Left ventricle myocardium inferior (tissue), 1 donor: ENCODE data around the gene RETSAT. TPM values are rescaled to one million over a fixed set of nuclear protein-coding genes. Genes with fewer than 3 reads are reported as not detected.

Source experiments
- DNase-seq: peaks from one replicate; pipeline ENCODE4 v3.0.0-alpha.2; 2020
- H3K27ac ChIP-seq: fragments of 200-600 bp; replicated peaks from 2 replicates; pipeline ENCODE4 v1.8.0; 2021
- H3K27me3 ChIP-seq: fragments of 200-600 bp; 2 replicates; pipeline ENCODE4 v1.8.0; 2021; ENCODE audit warnings: low read depth
- H3K36me3 ChIP-seq: fragments of 200-600 bp; 2 replicates; pipeline ENCODE4 v1.8.0; 2021
- H3K4me1 ChIP-seq: fragments of 200-600 bp; 2 replicates; pipeline ENCODE4 v1.8.0; 2021
- H3K4me3 ChIP-seq: fragments of 200-600 bp; 2 replicates; pipeline ENCODE4 v1.8.0; 2021; ENCODE audit warnings: mild to moderate bottlenecking, moderate library complexity
- H3K9me3 ChIP-seq: fragments of 200-600 bp; replicated peaks from 2 replicates; pipeline ENCODE4 v1.8.0; 2021
- CTCF ChIP-seq: fragments of 200-600 bp; IDR thresholded peaks from 2 replicates; pipeline ENCODE4 v1.8.0; 2021; ENCODE audit warnings: antibody characterized with exemption, mild to moderate bottlenecking, borderline replicate concordance
- intact Hi-C: fragments of 100-400 bp; cut with micrococcal nuclease; formaldehyde crosslinking; loops from one replicate; pipeline ENCODE4 v1.11.0; 2022
- total RNA-seq: library from RNA; stranded (reverse); fragmentation: NEBNext Ultra II Directional; extraction: Animal tissue kit (Norgen Biotek cat#: 25700); gene quantifications from one replicate; pipeline ENCODE4 v1.2.1, GENCODE V29; 2021
- donor health status: DM: no; HTN: yes; CAD: no; lungs with severe emphysema.

RETSAT gene
- total RNA-seq, 1 donor from 2014 or later, result 39.4 TPM

DNA sequence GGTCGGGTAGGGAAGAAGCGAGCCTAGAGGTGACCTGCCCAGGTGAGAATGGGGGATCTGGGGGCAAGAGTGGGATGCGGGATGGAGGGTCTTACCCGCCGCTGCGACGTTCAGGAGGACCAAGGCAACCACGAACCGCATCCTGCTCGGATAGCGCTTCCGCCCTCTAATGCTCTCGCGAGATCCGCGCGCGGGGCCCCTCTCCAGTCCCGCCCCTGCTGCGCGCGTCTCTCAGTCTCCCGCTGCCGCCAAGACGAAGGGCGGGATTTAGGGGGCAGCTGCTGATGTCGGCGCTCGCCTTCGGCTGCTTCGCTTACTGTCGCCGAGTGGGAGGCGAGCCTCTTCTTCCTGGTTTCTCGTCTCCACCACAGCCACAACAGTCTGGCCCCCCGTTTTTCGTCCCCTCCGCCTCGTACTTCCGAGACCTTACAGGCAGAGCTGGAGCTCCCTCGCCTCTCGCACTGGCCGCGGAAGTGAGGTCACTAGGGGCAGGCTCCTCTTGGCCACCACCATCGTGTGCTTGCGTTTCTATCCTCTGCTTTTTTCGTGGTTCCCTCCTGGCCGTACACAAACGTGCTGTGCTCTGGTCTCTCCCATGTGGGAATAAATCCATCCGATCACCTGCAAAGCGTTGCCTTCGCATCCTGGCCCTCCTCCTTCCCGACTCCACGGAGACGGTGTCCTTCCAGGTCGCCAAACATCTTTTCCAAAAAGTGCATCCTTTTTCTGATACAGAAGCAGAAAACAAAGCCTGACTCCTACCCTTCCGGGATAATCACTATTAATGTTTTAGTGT lies 26.3 kb downstream of the RETSAT start, which contains the start of gene TGOLN2:
TGOLN2 (minus strand) TSS at position 168 of the 796 bp plus-strand sequence; CDS start at position 141, 27 bp downstream.
- Histone ChIP-seq H3K27ac (peak within 1 kb of the TSS; percentile 98), H3K36me3 (peaks cover 20% of the 10 kb centered on the region), H3K9me3 (no peaks in the 10 kb centered on the region), H3K27me3 (no peaks in the 10 kb centered on the region), H3K4me1 (peaks cover 56% of the 10 kb centered on the region), H3K4me3 (peak within 1 kb of the TSS; percentile 81)
- intact Hi-C loops, result no loop called here
- peak; percentile 31 for TF ChIP-seq CTCF
- peak; percentile 95 for DNase-seq

GRCh38 chr2:85327160-85327821 lies 27.0 kb downstream of the RETSAT start:
- H3K4me1 ChIP-seq, result peaks cover 62% of the 10 kb centered on the region
- DNase-seq, result peak; percentile 51
- intact Hi-C loops, result no loop called here

DNA sequence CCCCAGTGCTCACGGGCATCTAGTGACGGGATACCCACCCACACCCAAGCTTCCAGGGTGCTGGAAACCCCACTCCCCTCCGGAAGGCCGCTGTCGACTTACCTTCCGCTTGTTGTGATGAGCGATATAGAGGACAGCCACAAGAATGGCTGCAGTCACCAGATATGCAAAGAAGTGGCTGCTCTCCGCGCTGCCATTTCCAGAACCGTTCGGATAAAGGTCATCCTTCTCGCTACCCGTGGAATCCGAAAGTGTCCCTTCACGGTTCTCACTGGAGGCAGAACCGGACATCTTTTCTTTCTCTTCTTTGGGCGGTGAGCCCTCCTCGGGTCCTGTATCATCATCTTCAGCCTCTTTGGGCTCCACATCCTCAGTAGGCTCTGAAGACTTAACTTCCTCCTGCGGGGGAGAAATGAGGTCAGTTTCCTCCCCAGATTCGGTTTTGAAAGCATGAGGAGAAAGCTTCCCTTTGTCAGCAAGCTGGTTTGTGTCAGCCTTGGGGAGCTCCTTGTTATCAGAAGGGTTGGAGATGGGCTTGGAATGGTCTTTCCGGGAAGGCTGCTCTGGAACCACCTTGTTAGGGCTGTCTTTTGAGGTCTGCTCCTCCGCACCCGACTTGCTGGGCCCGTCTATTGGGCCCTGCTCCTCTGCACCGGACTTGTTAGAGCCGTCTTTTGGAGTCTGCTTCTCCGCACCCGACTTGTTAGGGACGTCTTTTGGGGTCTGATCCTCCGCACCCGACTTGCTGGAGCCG lies 27.7 kb downstream of the RETSAT start:
- H3K4me3 ChIP-seq, result peak overlapping the region; percentile 81
- no peak for TF ChIP-seq CTCF
- H3K9me3 ChIP-seq, result no peaks in the 10 kb centered on the region
- peaks cover 34% of the 10 kb centered on the region for H3K36me3 ChIP-seq
- no peak for DNase-seq
- intact Hi-C loops, result no loop called here
- peaks cover 70% of the 10 kb centered on the region for H3K4me1 ChIP-seq
- H3K27me3 ChIP-seq, result no peaks in the 10 kb centered on the region
- H3K27ac ChIP-seq, result peak overlapping the region; percentile 98

More at GRCh38 chr2:85327160-85327821, 27.0 kb downstream of the RETSAT start:
- no peaks in the 10 kb centered on the region for H3K27me3 ChIP-seq
- TF ChIP-seq CTCF, result no peak
- H3K27ac ChIP-seq, result peak overlapping the region; percentile 98
- peaks cover 27% of the 10 kb centered on the region for H3K36me3 ChIP-seq
- H3K4me3 ChIP-seq, result peak overlapping the region; percentile 81
- H3K9me3 ChIP-seq, result no peaks in the 10 kb centered on the region

DNA sequence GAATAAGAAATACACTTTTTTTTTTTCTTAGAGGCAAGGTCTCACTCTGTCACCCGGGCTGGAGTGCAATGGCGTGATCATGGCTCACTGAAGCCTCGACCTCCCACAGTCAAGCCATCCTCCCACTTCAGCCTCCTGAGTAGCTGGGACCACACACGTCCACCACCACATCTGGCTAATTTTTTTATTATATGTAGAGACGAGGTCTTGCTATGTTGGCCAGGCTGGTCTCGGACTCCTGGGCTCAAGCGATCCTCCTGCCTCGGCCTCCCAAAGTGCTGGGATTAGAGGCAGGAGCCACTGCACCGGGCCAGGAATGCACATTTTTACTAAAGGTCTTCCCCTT lies 28.9 kb downstream of the RETSAT start:
- Histone ChIP-seq H3K4me3 (peak overlapping the region; percentile 81), H3K27me3 (no peaks in the 10 kb centered on the region), H3K9me3 (no peaks in the 10 kb centered on the region), H3K27ac (no peak overlapping the region), H3K4me1 (peaks cover 78% of the 10 kb centered on the region), H3K36me3 (peaks cover 45% of the 10 kb centered on the region)
- intact Hi-C loops, result no loop called here
- no peak for TF ChIP-seq CTCF
- DNase-seq, result no peak
